PFSK-1 (cell line): ENCODE results near the gene USP24.

Source experiments
- FOXP2 ChIP-seq: optimal IDR thresholded peaks from 2 replicates; pipeline ENCODE3; 2011; ENCODE audit warnings: borderline replicate concordance, control low read depth, inconsistent platforms; ENCODE audit not compliant: insufficient read depth; ENCODE audit errors: extremely low read length, extremely low read depth
- POLR2AphosphoS5 ChIP-seq: IDR thresholded peaks from 2 replicates; pipeline ENCODE4 v1.6.1; 2012; ENCODE audit warnings: low read depth, mild to moderate bottlenecking, control low read depth, low read length, moderate library complexity
- SIN3A ChIP-seq: IDR thresholded peaks from 2 replicates; pipeline ENCODE4 v1.6.1; 2012; ENCODE audit warnings: mild to moderate bottlenecking, low read length, moderate library complexity, borderline replicate concordance; ENCODE audit not compliant: insufficient read depth
- TAF1 ChIP-seq: IDR thresholded peaks from 2 replicates; pipeline ENCODE4 v1.6.1; 2012; ENCODE audit warnings: low read length, control low read depth, borderline replicate concordance; ENCODE audit not compliant: insufficient read depth
- TF ChIP-seq, protein P1 (sequence below), 2 experiments: IDR thresholded peaks; 2 replicates each; pipeline versions ENCODE4 v1.6.1 to v1.8.0; 2011 to 2012; ENCODE audit warnings: low read depth in 2 of 2, low read length in 2 of 2, control low read depth in 1 of 2, inconsistent platforms in 1 of 2, mild to moderate bottlenecking in 1 of 2, moderate library complexity in 1 of 2; ENCODE audit not compliant: insufficient read depth in 1 of 2

The USP24 gene

DNA sequence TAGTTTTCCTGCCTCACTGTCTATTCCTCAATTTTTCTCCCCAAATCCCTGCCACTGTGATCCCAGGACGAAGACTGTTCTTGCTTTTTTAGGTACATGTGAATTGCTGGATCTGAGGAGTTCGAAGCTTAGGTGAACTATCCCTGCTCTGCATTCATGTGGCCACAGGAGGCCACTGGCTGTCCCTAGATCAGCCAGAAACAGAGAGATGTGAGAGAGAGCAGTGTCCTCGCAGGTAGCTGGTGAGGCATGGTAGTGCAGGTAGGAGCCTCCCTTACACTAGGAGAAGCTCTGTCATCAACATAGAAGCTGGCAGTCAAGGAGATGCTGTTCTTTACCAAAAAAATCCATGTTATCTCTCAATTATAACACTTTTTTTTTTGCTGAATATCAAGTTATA lies 71.5 kb downstream of the USP24 start:
- TF ChIP-seq FOXP2 (no peak), POLR2AphosphoS5 (no peak), SIN3A (no peak), TAF1 (no peak)
- TF ChIP-seq, protein P1, sequence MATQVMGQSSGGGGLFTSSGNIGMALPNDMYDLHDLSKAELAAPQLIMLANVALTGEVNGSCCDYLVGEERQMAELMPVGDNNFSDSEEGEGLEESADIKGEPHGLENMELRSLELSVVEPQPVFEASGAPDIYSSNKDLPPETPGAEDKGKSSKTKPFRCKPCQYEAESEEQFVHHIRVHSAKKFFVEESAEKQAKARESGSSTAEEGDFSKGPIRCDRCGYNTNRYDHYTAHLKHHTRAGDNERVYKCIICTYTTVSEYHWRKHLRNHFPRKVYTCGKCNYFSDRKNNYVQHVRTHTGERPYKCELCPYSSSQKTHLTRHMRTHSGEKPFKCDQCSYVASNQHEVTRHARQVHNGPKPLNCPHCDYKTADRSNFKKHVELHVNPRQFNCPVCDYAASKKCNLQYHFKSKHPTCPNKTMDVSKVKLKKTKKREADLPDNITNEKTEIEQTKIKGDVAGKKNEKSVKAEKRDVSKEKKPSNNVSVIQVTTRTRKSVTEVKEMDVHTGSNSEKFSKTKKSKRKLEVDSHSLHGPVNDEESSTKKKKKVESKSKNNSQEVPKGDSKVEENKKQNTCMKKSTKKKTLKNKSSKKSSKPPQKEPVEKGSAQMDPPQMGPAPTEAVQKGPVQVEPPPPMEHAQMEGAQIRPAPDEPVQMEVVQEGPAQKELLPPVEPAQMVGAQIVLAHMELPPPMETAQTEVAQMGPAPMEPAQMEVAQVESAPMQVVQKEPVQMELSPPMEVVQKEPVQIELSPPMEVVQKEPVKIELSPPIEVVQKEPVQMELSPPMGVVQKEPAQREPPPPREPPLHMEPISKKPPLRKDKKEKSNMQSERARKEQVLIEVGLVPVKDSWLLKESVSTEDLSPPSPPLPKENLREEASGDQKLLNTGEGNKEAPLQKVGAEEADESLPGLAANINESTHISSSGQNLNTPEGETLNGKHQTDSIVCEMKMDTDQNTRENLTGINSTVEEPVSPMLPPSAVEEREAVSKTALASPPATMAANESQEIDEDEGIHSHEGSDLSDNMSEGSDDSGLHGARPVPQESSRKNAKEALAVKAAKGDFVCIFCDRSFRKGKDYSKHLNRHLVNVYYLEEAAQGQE (IDR thresholded peaks at IDR 0.05; ENCODE audit: insufficient read depth in 1 of 2, low read depth in 2 of 2, low read length in 2 of 2): no peak

DNA sequence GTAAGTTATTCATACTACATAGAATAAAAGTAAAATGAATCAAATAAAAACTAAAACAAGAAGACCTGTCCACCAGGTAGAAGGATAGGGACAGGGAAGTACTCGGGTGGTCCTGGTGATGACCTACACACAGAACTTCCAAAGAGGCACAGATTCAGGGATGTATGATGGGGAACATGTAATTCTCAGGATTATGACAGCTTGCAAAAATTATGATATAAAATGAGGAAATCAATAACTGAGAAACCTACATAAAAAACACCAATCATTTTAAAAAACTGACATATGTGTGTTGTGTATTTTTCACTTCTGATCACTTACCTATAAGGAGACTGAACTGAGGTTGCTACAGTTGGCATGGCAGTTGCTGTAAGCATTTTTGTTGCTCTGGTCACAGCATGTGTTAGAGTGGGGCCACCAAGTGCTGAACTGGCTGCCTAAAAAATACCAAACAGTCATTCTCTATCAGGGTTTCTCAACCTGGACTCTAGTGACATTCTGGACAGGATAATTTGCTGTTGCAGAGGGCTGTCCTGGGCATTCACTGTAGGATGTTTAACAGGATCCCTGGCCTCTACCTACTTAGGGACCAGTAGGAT lies 73.8 kb downstream of the USP24 start:
- TF ChIP-seq, protein P1 (IDR thresholded peaks at IDR 0.05; ENCODE audit: insufficient read depth in 1 of 2, low read depth in 2 of 2, low read length in 2 of 2): no peak
- no peak for TF ChIP-seq TAF1
- TF ChIP-seq POLR2AphosphoS5: no peak
- no peak for TF ChIP-seq FOXP2
- no peak for TF ChIP-seq SIN3A

DNA sequence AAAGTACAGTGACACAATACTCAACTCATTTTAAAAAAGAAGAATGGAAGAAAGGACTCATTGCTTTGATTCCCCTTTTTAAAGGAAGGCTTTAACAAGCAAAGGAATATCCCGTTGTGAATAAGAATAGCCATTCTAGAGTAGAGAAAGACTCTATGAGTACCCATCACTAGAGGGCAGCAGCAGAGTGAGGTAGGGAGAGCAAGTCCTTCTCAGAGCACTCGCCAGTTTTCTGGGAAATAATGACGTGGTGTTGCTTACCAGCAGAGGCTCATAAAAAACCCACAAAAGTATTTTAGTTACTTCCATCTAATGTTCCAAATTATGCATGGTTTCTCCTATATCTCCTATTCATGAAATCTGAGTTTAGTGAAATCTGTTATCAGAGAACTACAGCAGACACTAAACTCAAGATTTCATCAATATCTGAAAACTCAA lies 74.6 kb downstream of the USP24 start:
- TF ChIP-seq SIN3A: no peak
- TF ChIP-seq, protein P1 (IDR thresholded peaks at IDR 0.05; ENCODE audit: insufficient read depth in 1 of 2, low read depth in 2 of 2, low read length in 2 of 2): no peak
- no peak for TF ChIP-seq POLR2AphosphoS5
- no peak for TF ChIP-seq FOXP2
- no peak for TF ChIP-seq TAF1

DNA sequence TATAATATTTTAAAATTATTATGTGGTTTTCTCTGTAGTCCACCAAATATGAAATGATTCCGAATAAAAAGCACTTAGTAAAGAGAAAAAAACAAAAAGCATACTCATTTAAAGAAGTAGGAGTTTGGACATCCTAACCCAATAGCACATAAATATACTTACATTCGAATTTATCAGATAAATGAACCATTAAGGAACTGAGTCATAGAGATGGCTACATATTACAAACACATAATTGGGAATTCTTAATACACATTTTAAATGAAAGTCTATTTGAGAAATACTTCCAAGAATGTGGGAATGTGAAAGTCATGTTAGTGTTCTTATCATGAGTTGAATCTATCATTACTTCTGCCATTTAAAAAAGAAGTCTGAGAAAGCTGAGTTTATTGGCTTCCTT lies 75.0 kb downstream of the USP24 start:
- TF ChIP-seq POLR2AphosphoS5 (no peak), SIN3A (no peak), TAF1 (no peak), FOXP2 (no peak)
- TF ChIP-seq, protein P1 (IDR thresholded peaks at IDR 0.05; ENCODE audit: insufficient read depth in 1 of 2, low read depth in 2 of 2, low read length in 2 of 2): no peak

DNA sequence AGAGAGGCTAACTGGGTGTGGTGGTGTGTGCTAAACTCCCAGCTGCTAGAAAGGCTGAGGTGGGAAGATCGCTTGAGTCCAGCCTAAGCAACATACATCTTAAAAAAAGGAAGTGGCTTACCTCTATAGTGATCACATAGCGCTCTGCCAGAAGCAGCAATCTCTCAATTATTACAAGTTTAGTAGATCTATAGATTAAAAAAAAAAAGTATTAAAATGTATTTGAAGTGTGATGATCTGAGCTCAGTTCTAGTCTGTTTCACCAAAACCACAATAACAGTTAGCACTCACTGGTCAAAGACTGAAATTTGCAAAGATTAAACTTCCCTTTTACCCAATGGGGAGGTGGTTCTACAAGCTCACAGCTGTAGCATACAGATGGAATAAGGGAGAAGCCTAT lies 76.3 kb downstream of the USP24 start:
- TF ChIP-seq TAF1 (no peak), POLR2AphosphoS5 (no peak), SIN3A (no peak), FOXP2 (no peak)
- TF ChIP-seq, protein P1 (IDR thresholded peaks at IDR 0.05; ENCODE audit: insufficient read depth in 1 of 2, low read depth in 2 of 2, low read length in 2 of 2): no peak
